SU-DHL-6 (cell line): Measurements from ENCODE around the gene CBFA2T2.

Experiments
- CTCF ChIP-seq: fragments of 200-600 bp; sonication (generic); IDR thresholded peaks from one replicate; pipeline ENCODE4 v1.5.1; 2017; ENCODE audit warnings: antibody characterized with exemption, mild to moderate bottlenecking, low read length, moderate library complexity; ENCODE audit not compliant: insufficient read depth, poor library complexity, severe bottlenecking
- EZH2phosphoT487 ChIP-seq: fragments of 200-600 bp; sonication (generic), shearing (Covaris generic); conservative IDR thresholded peaks from 2 replicates; pipeline ENCODE4 v1.6.1; 2018; ENCODE audit warnings: mild to moderate bottlenecking, antibody characterized with exemption, low read length, moderate library complexity, mixed read lengths

- no peak for TF ChIP-seq CTCF
- no peak for TF ChIP-seq EZH2phosphoT487
These were observed 188.3 kb downstream of the CBFA2T2 start for GRCh38 chr20:33677991-33678702.
